ENCODE data around the gene OR2D2. TPM values are rescaled to one million over a fixed set of nuclear protein-coding genes. Genes with fewer than 3 reads are reported as not detected.
"Not testable (repeated sequence)": the region's sequence is repeated elsewhere in the genome, so short reads cannot be mapped to it uniquely, and the experiment has no call there.

The OR2D2 gene
- total RNA-seq, 2 donors from 2014 or later = 1.2 TPM; not detected in 1

GRCh38 chr11:6900327-6900999, 8.2 kb upstream of the OR2D2 start:
- WGBS = 69% methylated on average over 2 of the region's 2 CpGs
- no peak overlapping the region for H3K4me3 ChIP-seq
- no peaks in the 10 kb centered on the region for H3K27me3 ChIP-seq (replicated peaks; ENCODE audit: insufficient read depth)
- TF ChIP-seq POLR2A (IDR thresholded peaks at IDR 0.05) (no peak), CTCF (IDR thresholded peaks at IDR 0.05) (no peak), POLR2AphosphoS5 (IDR thresholded peaks at IDR 0.05) (no peak)
- no peak for DNase-seq (ENCODE audit: low spot score)
- no peaks in the 10 kb centered on the region for H3K9me3 ChIP-seq
- intact Hi-C loops (cut with DNase I) = no loop called here
- no peak overlapping the region for H3K27ac ChIP-seq
- H3K36me3 ChIP-seq = no peaks in the 10 kb centered on the region
- no peaks in the 10 kb centered on the region for H3K4me1 ChIP-seq (replicated peaks)

- Histone ChIP-seq H3K27ac (no peak overlapping the region), H3K4me3 (no peak overlapping the region), H3K9me3 (no peaks in the 10 kb centered on the region), H3K36me3 (no peaks in the 10 kb centered on the region), H3K27me3 (replicated peaks; ENCODE audit: insufficient read depth) (no peaks in the 10 kb centered on the region), H3K4me1 (replicated peaks) (no peaks in the 10 kb centered on the region)
- DNase-seq (ENCODE audit: low spot score) = no peak
- intact Hi-C loops (cut with DNase I) = no loop called here
- 71% methylated on average over 1 of the region's 1 CpG for WGBS
- TF ChIP-seq POLR2AphosphoS5 (IDR thresholded peaks at IDR 0.05) = no peak
- TF ChIP-seq POLR2A (IDR thresholded peaks at IDR 0.05) = no peak
Observed at GRCh38 chr11:6898911-6899310, 6.6 kb upstream of the OR2D2 start.

GRCh38 chr11:6895010-6895409, 2.7 kb upstream of the OR2D2 start:
- intact Hi-C loops (cut with DNase I) = no loop called here
- no peak overlapping the region for H3K4me3 ChIP-seq
- H3K27ac ChIP-seq = no peak overlapping the region
- no peaks in the 10 kb centered on the region for H3K27me3 ChIP-seq (replicated peaks; ENCODE audit: insufficient read depth)
- H3K4me1 ChIP-seq (replicated peaks) = no peaks in the 10 kb centered on the region
- no peaks in the 10 kb centered on the region for H3K9me3 ChIP-seq
- no peaks in the 10 kb centered on the region for H3K36me3 ChIP-seq
- TF ChIP-seq CTCF (IDR thresholded peaks at IDR 0.05) (no peak), POLR2AphosphoS5 (IDR thresholded peaks at IDR 0.05) (no peak), POLR2A (IDR thresholded peaks at IDR 0.05) (no peak)
- DNase-seq (ENCODE audit: low spot score) = no peak

GRCh38 chr11:6894097-6894496, 1.8 kb upstream of the OR2D2 start:
- H3K4me3 ChIP-seq = no peak overlapping the region
- H3K27me3 ChIP-seq (replicated peaks; ENCODE audit: insufficient read depth) = no peaks in the 10 kb centered on the region
- H3K9me3 ChIP-seq = no peaks in the 10 kb centered on the region
- H3K27ac ChIP-seq = no peak overlapping the region
- DNase-seq (ENCODE audit: low spot score) = no peak
- H3K4me1 ChIP-seq (replicated peaks) = no peaks in the 10 kb centered on the region
- H3K36me3 ChIP-seq = no peaks in the 10 kb centered on the region
- intact Hi-C loops (cut with DNase I) = no loop called here
- TF ChIP-seq POLR2A (IDR thresholded peaks at IDR 0.05) (no peak), CTCF (IDR thresholded peaks at IDR 0.05) (no peak), POLR2AphosphoS5 (IDR thresholded peaks at IDR 0.05) (no peak)

- Histone ChIP-seq H3K4me1 (replicated peaks) (no peaks in the 10 kb centered on the region), H3K9me3 (no peaks in the 10 kb centered on the region), H3K27ac (no peak overlapping the region), H3K4me3 (no peak overlapping the region), H3K36me3 (no peaks in the 10 kb centered on the region), H3K27me3 (replicated peaks; ENCODE audit: insufficient read depth) (no peaks in the 10 kb centered on the region)
- no peak for DNase-seq (ENCODE audit: low spot score)
- TF ChIP-seq POLR2AphosphoS5 (IDR thresholded peaks at IDR 0.05) = no peak
- intact Hi-C loops (cut with DNase I) = no loop called here
- WGBS = 94% methylated on average over 1 of the region's 1 CpG
Observed at GRCh38 chr11:6889835-6890234, 2.5 kb downstream of the OR2D2 start.

- WGBS = 87% methylated on average over 4 of the region's 4 CpGs
- no peak for DNase-seq (ENCODE audit: low spot score)
- Histone ChIP-seq H3K4me1 (replicated peaks) (no peaks in the 10 kb centered on the region), H3K4me3 (no peak overlapping the region), H3K27me3 (replicated peaks; ENCODE audit: insufficient read depth) (no peaks in the 10 kb centered on the region), H3K9me3 (no peaks in the 10 kb centered on the region), H3K27ac (no peak overlapping the region), H3K36me3 (no peaks in the 10 kb centered on the region)
- intact Hi-C loops (cut with DNase I) = no loop called here
- TF ChIP-seq CTCF (IDR thresholded peaks at IDR 0.05) (no peak), POLR2AphosphoS5 (IDR thresholded peaks at IDR 0.05) (no peak), POLR2A (IDR thresholded peaks at IDR 0.05) (no peak)
Observed at GRCh38 chr11:6888830-6889229, 3.5 kb downstream of the OR2D2 start.

- H3K27me3 ChIP-seq (replicated peaks; ENCODE audit: insufficient read depth); intact Hi-C loops (cut with DNase I); H3K27ac ChIP-seq; H3K4me1 ChIP-seq (replicated peaks); H3K4me3 ChIP-seq; H3K36me3 ChIP-seq; H3K9me3 ChIP-seq; DNase-seq (ENCODE audit: low spot score): not testable (repeated sequence)
- WGBS = 89% methylated on average over 5 of the region's 5 CpGs
Observed at GRCh38 chr11:6887711-6888110, 4.6 kb downstream of the OR2D2 start.
